Stimulated activated CD8-positive, alpha-beta memory T cell treated with anti-CD3 and anti-CD28 coated beads, Interleukin-12 subunit alpha, Interleukin-12 subunit beta, amount 100 ng/mL, for 24 hours (primary cell): ENCODE results near the gene MAPK6.

Experiments
- DNase-seq: peaks from one replicate; pipeline ENCODE4 v3.0.0-alpha.2; 2020; ENCODE audit errors: extremely low read depth

The MAPK6 gene

DNA sequence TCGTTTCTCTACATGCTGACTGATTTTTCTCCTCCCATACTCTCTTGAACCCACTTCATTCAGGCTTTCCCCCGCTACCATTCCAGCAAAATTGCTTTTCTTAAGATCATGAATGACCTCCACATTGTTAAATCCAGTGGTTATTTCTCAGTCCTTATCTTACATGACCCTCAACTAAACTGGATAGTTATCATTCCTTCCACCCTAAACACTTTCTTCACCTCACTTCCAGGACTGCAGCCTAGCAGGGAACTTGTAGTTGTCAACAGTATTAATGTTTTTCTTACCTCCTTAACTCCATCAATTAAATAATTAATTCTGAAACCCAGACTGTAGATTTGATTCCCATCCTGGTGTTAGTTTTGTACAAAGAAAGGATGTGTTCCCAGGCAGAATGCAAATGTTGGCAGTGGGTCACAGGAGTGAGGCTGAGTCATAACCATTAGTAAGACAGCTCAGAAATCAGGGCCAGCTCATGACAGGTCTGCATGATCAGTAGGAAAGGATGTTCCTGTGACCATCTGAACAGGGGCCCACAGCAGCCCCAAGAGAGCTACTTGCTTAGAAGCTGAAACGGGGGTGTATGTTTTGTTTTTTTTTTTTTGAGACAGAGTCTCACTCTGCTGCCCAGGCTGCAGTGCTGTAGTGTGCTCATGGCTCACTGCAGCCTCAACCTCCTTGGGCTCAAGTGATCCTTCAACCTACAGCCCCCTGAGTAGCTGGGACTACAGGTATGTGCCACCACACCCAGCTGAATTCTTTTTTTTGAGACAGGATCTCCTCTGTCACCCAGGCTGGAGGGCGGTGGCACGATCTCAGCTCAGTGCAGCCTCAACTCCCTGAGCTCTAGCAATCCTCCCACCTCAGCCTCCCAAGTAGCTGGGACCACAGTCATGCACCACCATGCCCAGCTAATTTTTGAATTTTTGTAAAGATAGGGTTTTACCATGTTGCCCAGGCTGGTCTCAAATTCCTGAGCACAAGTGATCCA, 84.5 kb downstream of the MAPK6 start:
- DNase-seq: no peak

DNA sequence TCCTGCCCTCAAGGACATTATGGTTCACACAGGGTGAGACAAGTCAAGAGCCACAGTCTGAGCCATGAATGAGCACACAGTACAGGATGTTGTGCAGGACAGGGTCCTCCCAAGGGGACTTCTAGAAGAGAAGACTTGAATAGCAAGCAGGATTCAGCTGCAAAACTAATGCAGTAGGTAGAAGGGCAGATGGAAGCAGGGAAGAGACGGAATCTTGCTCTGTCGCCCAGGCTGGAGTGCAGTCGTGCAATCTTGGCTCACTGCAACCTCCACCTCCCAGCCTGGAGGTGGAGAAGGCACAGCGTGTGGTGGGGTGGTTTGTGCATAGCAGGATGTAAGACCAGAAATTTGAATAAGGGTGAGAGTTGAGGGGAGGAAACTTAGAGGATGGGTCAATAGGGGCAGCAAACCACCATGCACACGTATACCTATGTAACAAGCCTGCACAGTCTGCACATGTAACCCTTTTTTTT, 85.5 kb downstream of the MAPK6 start:
- DNase-seq: no peak

DNA sequence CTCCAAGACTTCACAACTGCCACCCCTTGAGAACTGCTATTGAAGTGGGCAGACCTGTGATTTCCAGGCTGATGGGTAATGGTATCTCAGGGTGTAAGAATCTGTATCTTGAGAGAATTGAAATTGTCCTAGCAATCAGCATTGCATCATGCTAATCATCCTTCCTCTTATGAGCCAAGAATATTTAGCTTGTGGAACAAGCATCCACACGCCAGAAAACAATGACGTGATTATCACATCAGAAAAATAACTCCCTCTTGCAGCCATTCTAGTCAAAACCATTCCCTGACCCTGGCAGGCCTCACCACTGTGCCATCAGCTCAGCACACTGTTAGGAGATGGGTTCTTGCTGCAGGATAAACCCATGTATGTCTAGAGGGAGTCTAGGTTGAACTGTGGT, 86.8 kb downstream of the MAPK6 start:
- no peak for DNase-seq

DNA sequence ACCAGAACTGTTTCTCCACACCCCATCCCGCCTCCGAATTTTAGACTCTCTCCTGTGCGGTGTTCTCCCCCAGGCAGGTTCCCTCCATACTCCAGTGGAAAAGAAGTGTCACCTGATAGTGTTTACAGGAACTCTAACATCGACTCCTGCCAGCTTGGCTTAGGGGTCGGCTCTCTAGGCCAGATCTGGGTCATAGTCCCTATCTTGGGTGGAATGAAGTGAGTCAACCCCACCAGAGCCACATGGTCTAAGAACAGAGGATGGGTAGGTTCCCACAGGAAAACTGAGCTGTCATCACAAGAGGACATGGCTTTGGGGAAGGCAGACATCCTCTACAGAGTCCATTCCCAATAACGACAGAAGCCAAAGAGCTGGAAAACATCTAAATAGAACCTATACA, 87.6 kb downstream of the MAPK6 start:
- no peak for DNase-seq

DNA sequence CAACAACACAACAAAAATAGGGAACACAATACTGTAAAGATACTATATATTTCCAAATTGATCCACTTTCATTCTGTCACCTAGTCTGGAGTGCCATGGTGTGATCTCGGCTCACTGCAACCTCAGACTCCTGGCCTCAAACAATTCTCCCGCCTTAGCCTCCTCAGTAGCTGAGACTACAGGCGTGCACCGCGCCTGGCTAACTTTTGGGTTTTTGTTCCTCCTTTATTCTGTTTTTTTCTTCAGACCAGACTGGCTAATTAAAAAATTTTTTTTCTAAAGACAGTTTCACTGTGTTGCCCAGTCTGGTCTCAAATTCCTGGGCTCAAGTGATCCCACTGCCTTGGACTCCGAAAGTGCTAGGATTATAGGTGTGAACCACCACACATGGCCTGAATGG, 88.2 kb downstream of the MAPK6 start:
- DNase-seq: no peak

DNA sequence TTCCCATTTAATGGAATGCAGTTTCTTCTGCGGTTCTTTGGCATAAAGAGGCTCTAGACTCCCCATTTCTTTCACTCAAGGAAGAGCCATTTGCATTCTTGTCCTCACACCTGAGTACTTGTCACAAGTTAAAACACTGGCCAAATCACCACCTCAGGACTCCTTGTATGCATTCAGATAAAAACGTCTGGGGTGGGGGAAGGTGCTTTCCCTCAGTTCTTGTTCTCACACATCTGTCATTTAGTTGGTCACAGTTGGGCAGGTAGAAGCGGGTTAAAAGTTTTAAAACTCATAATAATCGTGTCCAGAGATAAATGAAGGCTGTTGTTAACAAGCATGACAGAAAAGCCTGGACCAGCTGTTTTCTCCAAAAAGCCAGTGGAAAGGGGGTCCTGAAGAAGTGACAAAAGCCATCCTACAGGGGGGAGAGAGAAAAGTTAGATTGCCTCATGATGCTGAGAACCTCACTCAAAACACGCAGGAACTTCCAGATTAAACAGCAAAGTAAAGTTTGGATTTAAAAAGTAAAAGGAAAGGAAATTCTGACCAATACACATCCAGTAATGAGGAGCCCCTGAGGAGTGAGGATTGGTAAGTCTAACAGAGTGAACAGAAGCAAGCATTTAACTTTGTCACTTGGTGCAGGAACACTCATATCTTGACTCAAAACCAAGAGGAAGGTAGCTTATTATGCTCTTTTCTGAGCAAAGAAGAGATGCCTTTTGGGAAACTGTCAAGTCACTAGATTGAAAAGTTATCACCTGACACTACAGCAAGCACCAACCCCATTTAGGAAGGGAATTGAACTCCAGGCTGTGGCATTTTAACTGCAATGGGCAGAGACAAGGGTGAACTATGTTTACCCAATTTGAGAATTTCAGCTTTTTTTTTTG, 90.8 kb downstream of the MAPK6 start:
- no peak for DNase-seq

DNA sequence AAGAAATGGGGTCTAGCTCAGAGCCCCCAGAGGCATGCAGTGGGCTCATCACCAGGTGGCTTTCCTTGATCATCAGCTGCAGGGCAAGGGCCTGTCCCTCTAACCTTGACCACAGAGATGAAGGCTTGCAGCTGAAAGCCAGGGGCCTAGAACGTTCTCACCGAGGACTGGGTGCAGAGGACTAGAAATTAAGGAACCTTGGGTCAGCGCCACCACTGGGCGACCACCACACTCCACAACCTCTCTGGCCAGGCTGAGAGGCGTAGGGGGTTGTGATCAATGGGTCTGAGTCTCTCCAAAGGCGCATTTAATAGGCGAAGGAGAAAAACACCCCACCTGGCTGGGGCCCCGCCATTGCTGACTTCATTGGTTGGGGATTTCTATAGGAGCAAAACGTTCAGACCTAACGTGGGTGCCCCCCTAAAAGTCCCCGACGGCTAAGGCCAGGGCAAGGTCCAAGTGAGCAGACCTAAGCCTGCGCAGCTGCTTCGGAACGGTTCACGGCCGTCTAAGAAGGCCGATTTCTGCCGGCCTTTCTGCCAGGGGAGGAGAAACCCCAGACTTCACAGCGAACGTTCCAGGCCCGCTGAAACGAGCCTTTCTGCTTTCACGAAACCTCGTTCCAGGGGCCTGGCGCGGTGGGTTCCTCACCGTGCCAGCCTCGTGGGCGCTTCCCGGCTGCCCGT, 92.6 kb downstream of the MAPK6 start:
- DNase-seq: no peak

DNA sequence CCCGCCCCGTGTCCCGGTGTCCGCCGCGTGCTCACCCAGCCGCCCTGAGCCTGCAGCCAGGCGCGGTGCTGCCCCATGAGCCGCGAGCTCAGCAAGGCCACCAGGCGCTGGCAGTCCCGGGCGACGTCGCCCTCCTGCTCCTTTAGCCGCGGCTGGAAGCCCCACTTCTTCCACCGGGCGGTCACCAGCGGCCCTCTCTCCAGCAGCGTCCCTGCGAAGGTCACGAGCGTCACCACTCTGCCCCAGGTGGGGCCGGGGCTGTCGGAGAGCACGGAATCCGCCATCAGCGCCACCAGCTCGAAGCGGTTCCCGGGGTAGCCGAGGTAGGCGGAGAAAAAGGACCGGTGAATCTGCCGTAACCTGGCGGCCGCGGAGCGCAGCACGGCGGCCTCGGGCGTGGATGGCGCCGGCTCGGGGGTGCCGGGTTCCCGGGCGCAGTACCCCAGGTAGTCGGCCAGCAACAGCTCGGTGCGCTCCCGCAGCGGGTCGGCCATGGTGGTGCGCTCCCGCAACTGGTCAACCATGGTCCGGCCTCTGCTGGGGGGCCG, 93.3 kb downstream of the MAPK6 start:
- no peak for DNase-seq

DNA sequence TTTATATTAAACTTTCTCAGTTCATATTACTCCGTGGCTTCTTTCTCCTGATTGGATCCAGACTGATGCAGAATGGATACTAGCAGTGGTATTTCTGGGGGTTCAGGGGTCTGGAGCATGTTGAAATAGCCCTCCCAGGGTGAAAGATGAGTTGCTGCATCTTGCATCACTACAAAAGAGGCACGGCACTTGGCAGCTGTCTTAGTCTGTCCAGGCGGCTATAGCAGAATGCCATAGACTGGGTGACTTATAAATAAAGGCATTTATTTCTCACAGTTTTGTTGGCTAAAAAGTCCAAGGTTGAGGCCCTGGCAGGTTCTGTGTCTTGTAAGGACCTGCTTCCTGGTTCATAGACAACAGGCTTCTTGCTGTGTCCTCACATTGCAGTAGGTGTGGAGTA, 94.2 kb downstream of the MAPK6 start:
- DNase-seq: no peak

DNA sequence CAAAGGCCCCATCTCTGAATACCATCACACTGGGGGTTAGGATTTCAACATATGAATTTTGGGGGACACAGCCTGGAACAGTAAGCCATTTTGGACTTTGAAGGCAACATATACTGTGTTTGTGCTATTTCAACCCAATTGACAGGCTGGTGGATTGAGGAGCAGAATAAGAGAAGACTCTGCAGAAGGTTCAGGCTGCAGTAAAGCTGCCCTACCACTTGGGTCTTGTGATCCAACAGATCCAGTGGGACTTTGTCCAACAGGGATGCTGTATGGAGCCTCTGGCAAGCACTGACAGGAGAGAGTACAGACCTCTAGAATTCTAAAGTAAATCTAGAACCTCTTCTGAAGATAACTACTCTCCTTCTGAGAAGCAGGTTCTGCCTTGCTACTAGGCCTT, 94.7 kb downstream of the MAPK6 start:
- DNase-seq: no peak

DNA sequence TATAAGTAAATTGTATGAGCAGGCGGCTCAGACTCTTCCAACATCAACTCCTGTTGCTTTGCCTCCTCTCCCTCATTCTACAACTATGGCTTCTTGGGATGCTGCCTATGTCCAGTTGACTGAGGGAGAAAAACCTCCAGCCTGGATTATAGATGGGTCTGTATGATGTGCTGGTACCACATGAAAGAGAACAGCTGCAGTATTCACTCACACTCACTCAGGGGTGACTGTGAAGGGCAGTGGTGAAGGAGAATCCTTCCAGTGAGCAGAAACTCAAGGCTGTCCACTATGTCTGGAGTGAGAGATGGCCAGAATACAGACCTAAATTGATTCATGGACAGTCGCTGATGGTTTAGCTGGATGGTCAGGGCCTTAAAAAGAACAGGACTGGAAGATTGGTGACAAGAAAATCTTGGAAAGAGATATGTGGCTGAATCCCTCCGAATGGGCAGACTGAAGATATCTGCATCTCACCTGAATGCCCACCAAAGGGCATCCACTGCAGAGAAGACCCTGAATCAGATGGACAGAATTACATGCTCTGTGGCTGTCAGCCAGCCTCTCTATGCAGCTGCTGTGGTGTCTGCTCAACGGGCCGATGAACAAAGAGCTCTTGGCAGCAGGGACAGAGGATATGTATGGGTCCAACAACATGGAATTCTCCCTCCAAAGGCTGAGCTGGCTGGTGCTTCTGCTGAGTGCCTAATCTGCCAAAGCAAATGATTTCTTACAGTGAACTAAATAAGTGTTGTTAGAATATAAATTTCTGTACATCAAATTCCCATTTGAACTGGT, 95.4 kb downstream of the MAPK6 start:
- DNase-seq: no peak

DNA sequence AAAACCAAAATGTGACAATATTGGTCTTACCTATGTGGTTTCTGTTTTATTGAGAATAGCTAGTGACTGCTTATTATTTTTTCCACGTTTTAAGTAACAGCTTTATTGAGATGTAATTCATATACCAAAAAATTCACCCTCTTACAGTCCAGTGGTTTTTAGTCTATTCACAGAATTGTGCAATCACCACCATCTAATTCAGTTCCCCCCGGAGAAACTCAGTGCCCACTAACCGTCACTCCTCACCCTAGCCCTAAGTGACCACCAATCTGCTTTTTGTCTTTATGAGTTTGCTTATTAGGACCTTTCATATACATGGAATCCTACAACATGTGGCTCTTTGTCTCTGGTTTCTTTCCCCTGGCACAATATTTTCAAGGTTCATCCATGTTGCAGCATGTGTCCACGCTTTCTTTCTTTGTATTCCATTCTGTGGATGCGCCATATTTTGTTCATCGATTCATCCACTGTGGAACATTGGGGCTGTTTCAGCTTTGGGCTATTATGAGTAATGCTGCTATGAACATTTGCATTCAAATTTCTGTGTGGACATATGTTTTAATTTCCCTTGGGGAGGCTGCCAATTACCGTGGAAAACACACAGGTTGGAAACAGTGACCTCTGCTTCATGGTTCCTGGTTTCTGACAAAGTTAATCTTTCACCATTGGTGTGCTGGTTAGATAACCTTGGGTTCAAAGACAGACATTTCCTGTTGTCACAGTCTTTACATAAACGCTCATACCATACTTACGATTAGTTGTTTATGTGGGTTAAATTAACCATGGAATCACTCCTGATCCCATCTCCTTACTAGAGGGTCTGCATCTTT, 96.8 kb downstream of the MAPK6 start:
- DNase-seq: no peak
